ENCODE data around the gene EVL. TPM values are rescaled to one million over a fixed set of nuclear protein-coding genes. Genes with fewer than 3 reads are reported as not detected.

Gene EVL
- total and polyA plus RNA-seq, 2 of the 8 experiments (the other 6 are each of a cell fraction or from before 2014, with no cell fraction given) = 30.7 to 64.6 TPM

- no peak overlapping the region for H3K4me3 ChIP-seq (ENCODE audit: extremely low read depth in 1 of 4, insufficient read depth in 2 of 4, low read depth in 3 of 4, low read length in 4 of 4)
- no peak overlapping the region for H2BK15ac ChIP-seq (ENCODE audit: low read length)
- H3K9me3 ChIP-seq (ENCODE audit: insufficient read depth in 2 of 2, low read depth in 1 of 2, low read length in 1 of 2) = no peaks in the 10 kb centered on the region
- POLR2A ChIA-PET (ENCODE audit: partially characterized antibody) = interaction anchor here (0.8 to 0.9 kb wide), 2 partner anchors 17 to 24 kb away, joined by 3 read pairs; no protein-coding TSS in a partner anchor
- peaks cover 2% of the 10 kb centered on the region in 2 experiments for H4K20me1 ChIP-seq (replicated peaks in 1 of 2; ENCODE audit: control insufficient read depth in 1 of 2, insufficient read depth in 2 of 2, low read length in 2 of 2)
- H2AK5ac ChIP-seq (ENCODE audit: low read depth, low read length) = no peak overlapping the region
- no peak overlapping the region for H4K91ac ChIP-seq (replicated peaks; ENCODE audit: insufficient read length, low read length)
- H2AFZ ChIP-seq (ENCODE audit: low read length) = no peak overlapping the region
- no peak for TF ChIP-seq CHD1 (IDR thresholded peaks at IDR 0.05; ENCODE audit: low read depth, low read length)
- no peak for TF ChIP-seq BCL11A (IDR thresholded peaks at IDR 0.05; ENCODE audit: low read depth in 2 of 2, low read length in 2 of 2)
- TF ChIP-seq SUZ12 (IDR thresholded peaks at IDR 0.05; ENCODE audit: low read length) = no peak
- TF ChIP-seq ATF3 (IDR thresholded peaks at IDR 0.05; ENCODE audit: insufficient read depth, low read depth, low read length) = no peak
- DNase-seq (ENCODE audit: low read depth in 1 of 2, low spot score in 2 of 2) (no peak), FAIRE-seq (no peak)
- H3K14ac ChIP-seq (ENCODE audit: insufficient read length) = no peak overlapping the region
- H3K79me1 ChIP-seq (ENCODE audit: low read depth, low read length) = no peaks in the 10 kb centered on the region; the same call in 1 of the 2 replicates
- H3K79me2 ChIP-seq (ENCODE audit: control insufficient read depth in 1 of 2, insufficient read depth in 2 of 2, low read length in 2 of 2) = 0 out of 4 replicates have a peak, but pooled peaks cover 0 to 2% of the 10 kb centered on the region in 2 experiments
- H2BK120ac ChIP-seq (replicated peaks; ENCODE audit: low read depth, low read length) = no peak overlapping the region
- no peak overlapping the region for H2BK20ac ChIP-seq (ENCODE audit: low read length)
- no peak overlapping the region for H3K9ac ChIP-seq (replicated peaks in 1 of 4; ENCODE audit: extremely low read depth in 1 of 4, low read depth in 3 of 4, low read length in 3 of 4)
- peaks cover 4 to 18% (median 6%) of the 10 kb centered on the region in 4 experiments for H3K4me1 ChIP-seq (replicated peaks in 1 of 4; ENCODE audit: control insufficient read depth in 3 of 4, insufficient read depth in 4 of 4, low read length in 3 of 4)
- 62% methylated on average over 4 of the region's 4 CpGs; no CpG with 5 or more reads in 1 of the 2 experiments for WGBS, 2 experiments (ENCODE audit: extremely low coverage in 1 of 2, insufficient coverage in 1 of 2, insufficient read length in 1 of 2, insufficient replicate concordance in 2 of 2, low coverage in 1 of 2, low lambda C conversion rate in 2 of 2, missing lambda C conversion rate in 1 of 2)
- no peak overlapping the region for H3K4me2 ChIP-seq (ENCODE audit: insufficient read depth in 1 of 2, low read depth in 2 of 2, low read length in 2 of 2)
- no peak overlapping the region for H3K23ac ChIP-seq (ENCODE audit: insufficient read length)
- H3K36me3 ChIP-seq (ENCODE audit: control insufficient read depth in 2 of 4, insufficient read depth in 4 of 4, low read length in 3 of 4) = no peaks in the 10 kb centered on the region
- no peaks in the 10 kb centered on the region for H3K23me2 ChIP-seq (ENCODE audit: low read depth, low read length)
- CTCF ChIA-PET (ENCODE audit: partially characterized antibody) = interaction anchor here (1.0 to 24.3 kb wide), 15 partner anchors 10 to 104 kb away, joined by 3 to 240 read pairs (median 5); partner anchors contain the start of gene EVL
- H3K27me3 ChIP-seq (replicated peaks in 1 of 4; ENCODE audit: control insufficient read depth in 3 of 4, extremely low read depth in 1 of 4, insufficient read depth in 3 of 4, low read length in 3 of 4) = no peaks in the 10 kb centered on the region
- no peak overlapping the region for H4K8ac ChIP-seq (ENCODE audit: extremely low read depth, insufficient read depth, low read length)
- no peak overlapping the region for H4K5ac ChIP-seq (ENCODE audit: insufficient read length, low read depth, low read length)
- H2BK5ac ChIP-seq (ENCODE audit: low read depth, low read length) = no peak overlapping the region
- no peak overlapping the region for H2BK12ac ChIP-seq (ENCODE audit: low read depth, low read length)
- H3K56ac ChIP-seq (replicated peaks; ENCODE audit: insufficient read length, low read depth, low read length) = no peak overlapping the region
- no peak overlapping the region for H3K27ac ChIP-seq (ENCODE audit: low read depth, low read length)
- H3K4ac ChIP-seq (replicated peaks; ENCODE audit: insufficient read length, low read depth, low read length) = no peak overlapping the region
- no peak overlapping the region for H3K18ac ChIP-seq (ENCODE audit: extremely low read depth, low read length)
These were observed 10.5 kb downstream of the EVL start for GRCh38 chr14:100075681-100076080.

Measured in H1 (cell line).